Kidney epithelial cell (primary cell): Measurements from ENCODE around the gene OTOGL. TPM values are rescaled to one million over a fixed set of nuclear protein-coding genes. Genes with fewer than 3 reads are reported as not detected.
"Not testable (repeated sequence)": the region's sequence is repeated elsewhere in the genome, so short reads cannot be mapped to it uniquely, and the experiment has no call there.

Experiments used
- DNase-seq: peaks from one replicate; pipeline ENCODE4 v3.0.0-alpha.2; 2010; ENCODE audit warnings: low read depth
- H3K27me3 ChIP-seq: 2 replicates; pipeline ENCODE4 v1.6.0; 2011; ENCODE audit warnings: low read length; ENCODE audit not compliant: control insufficient read depth, insufficient read depth
- H3K36me3 ChIP-seq: 2 replicates; pipeline ENCODE4 v1.5.1; 2011; ENCODE audit warnings: low read length; ENCODE audit not compliant: control insufficient read depth, insufficient read depth
- H3K4me3 ChIP-seq: 2 replicates; pipeline ENCODE4 v1.5.1; 2011; ENCODE audit warnings: low read depth, mild to moderate bottlenecking, control low read depth, low read length
- CTCF ChIP-seq: IDR thresholded peaks from 2 replicates; pipeline ENCODE4 v1.5.1; 2011; ENCODE audit warnings: mild to moderate bottlenecking, moderate library complexity, low read length, control low read depth, inconsistent platforms; ENCODE audit not compliant: insufficient read depth, poor library complexity, severe bottlenecking
- total RNA-seq: library from RNA; depleted of rRNA; stranded (reverse); fragments of >200 nt; gene quantifications from 2 replicates; pipeline ENCODE4 v1.2.3, GENCODE V29; 2015

Gene OTOGL
- total RNA-seq, 1 donor from 2014 or later, result 0.33 TPM

GRCh38 chr12:80233926-80234325 lies 134.6 kb downstream of the OTOGL start:
- no peak for DNase-seq
- Histone ChIP-seq H3K27me3 (no peaks in the 10 kb centered on the region), H3K36me3 (no peaks in the 10 kb centered on the region), H3K4me3 (no peak overlapping the region)
- TF ChIP-seq CTCF, result no peak

- H3K36me3 ChIP-seq, result no peaks in the 10 kb centered on the region
- TF ChIP-seq CTCF, result no peak
- DNase-seq, result no peak
- no peak overlapping the region for H3K4me3 ChIP-seq
- no peaks in the 10 kb centered on the region for H3K27me3 ChIP-seq
Measured at GRCh38 chr12:80234667-80235066, 135.3 kb downstream of the OTOGL start.

DNA sequence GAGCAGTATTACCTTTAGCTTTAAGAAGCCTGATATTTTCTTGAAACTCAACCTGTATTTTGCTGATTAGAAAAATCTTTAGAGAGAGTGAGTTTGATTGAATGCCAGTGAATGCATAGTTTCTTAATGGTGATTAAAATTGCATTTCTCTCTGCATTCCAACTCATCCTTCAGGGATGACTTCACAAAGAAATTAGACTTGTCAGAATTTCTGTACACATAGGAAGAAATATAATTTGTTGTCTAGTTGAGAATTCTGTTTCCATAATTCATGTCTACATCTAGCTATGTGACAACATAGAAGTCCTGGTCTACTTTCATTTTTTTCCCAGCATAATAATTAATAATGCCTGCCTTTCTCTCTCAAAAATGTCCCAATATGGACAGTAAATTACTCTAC lies 136.6 kb downstream of the OTOGL start:
- H3K36me3 ChIP-seq, result no peaks in the 10 kb centered on the region
- TF ChIP-seq CTCF, result no peak
- no peak overlapping the region for H3K4me3 ChIP-seq
- DNase-seq, result no peak
- H3K27me3 ChIP-seq, result no peaks in the 10 kb centered on the region

- no peak for TF ChIP-seq CTCF
- Histone ChIP-seq H3K27me3 (no peaks in the 10 kb centered on the region), H3K36me3 (no peaks in the 10 kb centered on the region), H3K4me3 (no peak overlapping the region)
- DNase-seq, result no peak
Measured at GRCh38 chr12:80239867-80240266, 140.5 kb downstream of the OTOGL start.

- TF ChIP-seq CTCF, result no peak
- DNase-seq, result no peak
- Histone ChIP-seq H3K36me3 (no peaks in the 10 kb centered on the region), H3K4me3 (no peak overlapping the region), H3K27me3 (no peaks in the 10 kb centered on the region)
Measured at GRCh38 chr12:80241576-80242273, 142.4 kb downstream of the OTOGL start.

DNA sequence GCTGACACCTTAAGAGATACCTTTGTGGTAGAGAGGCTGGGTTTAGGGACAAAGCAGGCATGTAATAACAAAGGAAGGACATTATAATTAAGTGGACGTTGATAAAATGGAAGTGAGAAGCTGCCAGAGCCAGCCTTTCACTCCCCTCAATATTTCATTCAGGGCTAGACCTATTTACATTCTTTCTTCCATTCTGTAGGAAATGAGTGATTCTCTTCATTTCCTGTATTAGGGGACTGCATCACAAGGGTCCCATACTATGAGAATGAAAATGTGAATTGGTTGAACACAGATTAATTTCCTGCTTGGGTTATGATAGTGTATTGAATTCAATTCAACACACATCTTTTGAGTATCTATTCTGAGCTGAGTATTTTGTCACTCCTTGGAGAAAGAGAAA lies 143.0 kb downstream of the OTOGL start:
- no peak for TF ChIP-seq CTCF
- Histone ChIP-seq H3K27me3 (no peaks in the 10 kb centered on the region), H3K36me3 (no peaks in the 10 kb centered on the region), H3K4me3 (no peak overlapping the region)
- no peak for DNase-seq

DNA sequence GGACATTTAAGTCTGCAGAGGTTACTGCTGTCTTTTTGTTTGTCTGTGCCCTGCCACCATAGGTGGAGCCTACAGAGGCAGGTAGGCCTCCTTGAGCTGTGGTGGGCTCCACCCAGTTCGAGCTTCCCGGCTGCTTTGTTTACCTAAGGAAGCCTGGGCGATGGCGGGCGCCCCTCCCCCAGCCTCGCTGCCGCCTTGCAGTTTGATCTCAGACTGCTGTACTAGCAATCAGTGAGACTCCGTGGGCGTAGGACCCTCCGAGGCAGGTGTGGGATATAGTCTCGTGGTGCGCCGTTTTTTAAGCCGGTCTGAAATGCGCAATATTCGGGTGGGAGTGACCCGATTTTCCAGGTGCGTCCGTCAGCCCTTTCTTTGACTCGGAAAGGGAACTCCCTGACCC lies 150.2 kb downstream of the OTOGL start:
- H3K36me3 ChIP-seq, H3K27me3 ChIP-seq, DNase-seq, H3K4me3 ChIP-seq: not testable (repeated sequence)
